ENCODE results near the gene DCDC2. TPM values are rescaled to one million over a fixed set of nuclear protein-coding genes. Genes with fewer than 3 reads are reported as not detected.
"Not testable (repeated sequence)": the region's sequence is repeated elsewhere in the genome, so short reads cannot be mapped to it uniquely, and the experiment has no call there.

DCDC2 gene
- total and polyA plus RNA-seq, 3 experiments from 2014 or later: not detected

DNA sequence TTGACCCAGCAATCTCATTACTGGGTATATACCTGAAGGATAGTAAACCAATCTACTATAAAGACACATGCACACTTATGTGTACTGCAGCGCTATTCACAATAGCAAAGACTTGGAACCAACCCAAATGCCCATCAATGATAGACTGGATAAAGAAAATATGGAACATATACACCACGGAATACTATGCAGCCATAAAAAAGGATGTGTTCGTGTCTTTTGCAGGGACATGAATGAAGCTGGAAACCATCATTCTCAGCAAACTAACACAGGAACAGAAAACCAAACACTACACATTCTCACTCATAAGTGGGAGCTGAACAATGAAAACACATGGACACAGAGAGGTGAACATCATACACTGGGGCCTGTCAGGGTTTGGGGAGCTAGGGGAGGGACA, 153.7 kb downstream of the DCDC2 start:
- H3K27me3 ChIP-seq (ENCODE audit: insufficient read depth, low read length, poor library complexity, severe bottlenecking); H3K4me3 ChIP-seq (ENCODE audit: low read length); CTCF ChIA-PET; DNase-seq; H3K9me3 Mint-ChIP-seq; H3K4me3 Mint-ChIP-seq; H3K36me3 Mint-ChIP-seq; H3K4me1 Mint-ChIP-seq; H3K27ac ChIP-seq (ENCODE audit: low read depth, low read length); POLR2A ChIA-PET; H3K4me1 ChIP-seq (ENCODE audit: insufficient read depth, low read length); H3K9me3 ChIP-seq (ENCODE audit: low read length); H3K27ac Mint-ChIP-seq; H3K36me3 ChIP-seq (ENCODE audit: insufficient read depth, low read length): not testable (repeated sequence)
- H3K27me3 Mint-ChIP-seq: peaks cover 3 to 11% of the 10 kb centered on the region in 2 donors

DNA sequence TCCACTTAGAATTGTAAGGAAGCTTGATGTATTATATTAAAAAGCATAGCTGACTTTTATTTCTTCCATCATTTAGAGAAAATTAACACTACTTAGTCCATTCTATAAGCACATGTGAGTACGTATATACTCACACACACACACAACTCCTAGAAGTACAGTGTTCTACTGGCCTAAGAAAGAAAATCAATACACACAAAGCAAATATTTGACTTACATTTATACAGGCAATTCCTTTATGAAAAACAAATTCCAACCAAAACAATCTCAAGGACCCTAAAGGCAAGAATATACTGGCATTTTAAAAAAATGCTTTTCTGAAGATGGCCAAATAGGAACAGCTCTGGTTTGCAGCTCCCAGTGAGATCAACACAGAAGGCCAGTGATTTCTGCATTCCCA, 160.0 kb downstream of the DCDC2 start:
- no peaks in the 10 kb centered on the region for H3K4me1 ChIP-seq (ENCODE audit: insufficient read depth, low read length)
- H3K4me3 ChIP-seq (ENCODE audit: low read length): no peak overlapping the region
- no peaks in the 10 kb centered on the region for H3K27me3 ChIP-seq (ENCODE audit: insufficient read depth, low read length, poor library complexity, severe bottlenecking)
- Mint-ChIP-seq H3K4me1 (no peaks in the 10 kb centered on the region), H3K27me3 (peaks cover 8 to 22% of the 10 kb centered on the region in 2 donors), H3K4me3 (no peak overlapping the region), H3K9me3 (no peaks in the 10 kb centered on the region), H3K36me3 (no peaks in the 10 kb centered on the region), H3K27ac (no peak overlapping the region)
- no peaks in the 10 kb centered on the region for H3K9me3 ChIP-seq (ENCODE audit: low read length)
- no peak for DNase-seq
- POLR2A ChIA-PET: no interaction called here
- H3K36me3 ChIP-seq (ENCODE audit: insufficient read depth, low read length): no peaks in the 10 kb centered on the region
- CTCF ChIA-PET: no interaction called here
- no peak overlapping the region for H3K27ac ChIP-seq (ENCODE audit: low read depth, low read length)

DNA sequence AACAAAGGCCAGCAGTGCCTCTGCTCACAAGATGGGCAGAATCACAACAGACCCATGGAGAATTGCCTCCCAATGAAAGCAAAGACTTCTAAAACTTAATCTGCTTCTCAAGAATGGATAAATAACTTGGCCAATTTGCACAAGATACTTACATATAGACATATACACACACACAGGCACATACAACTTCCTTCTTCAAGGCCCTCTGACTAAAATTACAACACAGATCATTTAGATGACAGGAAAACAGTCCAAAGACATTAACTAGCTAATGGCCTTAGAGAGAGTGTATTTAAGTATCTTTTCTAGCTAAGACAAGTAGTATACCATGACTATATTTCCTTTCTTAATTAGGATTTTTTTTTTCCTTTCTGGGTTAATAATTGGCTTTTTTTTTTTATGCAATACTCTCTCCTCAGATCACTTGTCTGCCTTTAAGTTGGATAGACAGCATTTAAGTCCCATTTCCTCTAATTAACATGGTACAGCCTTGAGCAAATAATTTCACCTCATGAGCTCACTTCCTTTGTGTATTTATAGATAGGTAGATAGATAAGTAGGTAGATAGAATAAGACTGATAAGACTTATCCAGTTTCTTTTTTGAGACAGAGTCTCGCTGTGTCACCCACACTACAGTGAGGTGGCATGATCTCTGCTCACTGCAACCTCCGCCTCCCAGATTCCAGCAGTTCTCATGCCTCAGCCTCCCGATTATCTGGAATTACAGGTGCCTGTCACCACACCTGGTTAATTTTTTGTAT, 161.8 kb downstream of the DCDC2 start:
- Histone ChIP-seq H3K9me3 (ENCODE audit: low read length) (no peaks in the 10 kb centered on the region), H3K4me3 (ENCODE audit: low read length) (no peak overlapping the region), H3K27me3 (ENCODE audit: insufficient read depth, low read length, poor library complexity, severe bottlenecking) (no peaks in the 10 kb centered on the region), H3K27ac (ENCODE audit: low read depth, low read length) (no peak overlapping the region), H3K4me1 (ENCODE audit: insufficient read depth, low read length) (no peaks in the 10 kb centered on the region), H3K36me3 (ENCODE audit: insufficient read depth, low read length) (no peaks in the 10 kb centered on the region)
- Mint-ChIP-seq H3K27me3 (peaks cover 7 to 22% of the 10 kb centered on the region in 2 donors), H3K27ac (no peak overlapping the region), H3K9me3 (no peaks in the 10 kb centered on the region), H3K4me1 (no peaks in the 10 kb centered on the region), H3K36me3 (no peaks in the 10 kb centered on the region), H3K4me3 (no peak overlapping the region)
- POLR2A ChIA-PET: no interaction called here
- CTCF ChIA-PET: no interaction called here
- DNase-seq: no peak

DNA sequence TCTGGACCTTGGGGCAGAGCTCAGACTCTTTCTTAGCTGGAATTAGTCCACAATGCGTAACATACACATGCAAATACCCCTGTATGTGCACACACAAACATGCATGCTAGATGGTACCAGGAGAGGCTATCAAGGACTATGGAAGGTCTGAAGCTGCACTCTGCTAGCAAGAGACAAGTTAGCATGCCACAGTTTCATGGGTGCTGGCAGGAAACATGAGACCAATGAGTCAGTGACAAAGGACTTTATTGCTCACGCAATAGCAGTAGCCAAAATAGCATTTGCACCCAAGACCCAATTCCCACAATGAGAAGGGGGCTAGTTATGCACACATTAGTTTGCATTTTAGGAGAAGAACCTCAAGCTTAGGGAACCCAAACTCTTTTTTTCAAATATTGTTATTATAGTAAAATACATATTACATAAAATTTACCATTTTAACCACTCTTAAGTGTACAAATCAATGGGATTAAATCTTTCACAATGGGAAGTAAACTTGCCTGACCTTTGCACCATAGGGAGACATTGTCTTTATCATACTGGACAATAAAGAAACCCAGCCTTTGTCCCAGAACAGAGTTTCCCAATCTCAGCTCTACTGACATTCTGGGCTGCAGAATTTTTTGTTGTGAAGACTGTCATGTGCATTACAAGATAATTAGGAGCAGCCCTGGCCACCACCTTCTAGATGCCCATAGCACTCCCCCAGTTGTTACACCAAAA, 162.7 kb downstream of the DCDC2 start:
- H3K27ac Mint-ChIP-seq: no peak overlapping the region
- CTCF ChIA-PET: no interaction called here
- no peaks in the 10 kb centered on the region for H3K4me1 ChIP-seq (ENCODE audit: insufficient read depth, low read length)
- H3K36me3 ChIP-seq (ENCODE audit: insufficient read depth, low read length): no peaks in the 10 kb centered on the region
- no peak overlapping the region for H3K4me3 Mint-ChIP-seq
- H3K27ac ChIP-seq (ENCODE audit: low read depth, low read length): no peak overlapping the region
- H3K9me3 Mint-ChIP-seq: no peaks in the 10 kb centered on the region
- POLR2A ChIA-PET: no interaction called here
- no peak overlapping the region for H3K4me3 ChIP-seq (ENCODE audit: low read length)
- peaks cover 9 to 19% of the 10 kb centered on the region in 2 donors for H3K27me3 Mint-ChIP-seq
- H3K9me3 ChIP-seq (ENCODE audit: low read length): no peaks in the 10 kb centered on the region
- no peaks in the 10 kb centered on the region for H3K36me3 Mint-ChIP-seq
- no peaks in the 10 kb centered on the region for H3K4me1 Mint-ChIP-seq
- no peak for DNase-seq
- no peaks in the 10 kb centered on the region for H3K27me3 ChIP-seq (ENCODE audit: insufficient read depth, low read length, poor library complexity, severe bottlenecking)

DNA sequence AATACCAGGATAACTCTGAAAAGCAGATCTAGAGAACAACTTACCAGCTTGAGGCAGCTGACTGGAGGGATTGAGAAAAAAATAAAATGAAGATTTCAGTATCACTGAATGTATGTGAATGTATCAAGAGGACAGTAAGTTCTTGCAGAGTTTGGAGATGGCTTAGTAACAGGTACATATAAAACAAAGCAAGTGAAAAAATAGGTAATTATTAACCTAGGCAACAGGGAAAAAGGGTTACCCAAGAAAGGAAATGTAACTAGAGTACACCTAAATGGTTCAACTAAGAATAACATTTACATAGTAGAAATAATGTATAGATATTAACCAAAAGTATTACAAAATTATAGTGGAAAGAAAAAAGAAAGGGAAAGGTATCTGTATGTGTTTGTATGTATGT, 164.5 kb downstream of the DCDC2 start:
- H3K9me3 Mint-ChIP-seq: no peaks in the 10 kb centered on the region
- Histone ChIP-seq H3K36me3 (ENCODE audit: insufficient read depth, low read length) (no peaks in the 10 kb centered on the region), H3K27me3 (ENCODE audit: insufficient read depth, low read length, poor library complexity, severe bottlenecking) (no peaks in the 10 kb centered on the region), H3K4me3 (ENCODE audit: low read length) (no peak overlapping the region), H3K27ac (ENCODE audit: low read depth, low read length) (no peak overlapping the region), H3K9me3 (ENCODE audit: low read length) (no peaks in the 10 kb centered on the region), H3K4me1 (ENCODE audit: insufficient read depth, low read length) (no peaks in the 10 kb centered on the region)
- no peak overlapping the region for H3K27ac Mint-ChIP-seq
- no peak overlapping the region for H3K4me3 Mint-ChIP-seq
- CTCF ChIA-PET: no interaction called here
- H3K27me3 Mint-ChIP-seq: peaks cover 9 to 25% of the 10 kb centered on the region in 2 donors
- no peaks in the 10 kb centered on the region for H3K4me1 Mint-ChIP-seq
- H3K36me3 Mint-ChIP-seq: no peaks in the 10 kb centered on the region
- no peak for DNase-seq
- POLR2A ChIA-PET: no interaction called here

DNA sequence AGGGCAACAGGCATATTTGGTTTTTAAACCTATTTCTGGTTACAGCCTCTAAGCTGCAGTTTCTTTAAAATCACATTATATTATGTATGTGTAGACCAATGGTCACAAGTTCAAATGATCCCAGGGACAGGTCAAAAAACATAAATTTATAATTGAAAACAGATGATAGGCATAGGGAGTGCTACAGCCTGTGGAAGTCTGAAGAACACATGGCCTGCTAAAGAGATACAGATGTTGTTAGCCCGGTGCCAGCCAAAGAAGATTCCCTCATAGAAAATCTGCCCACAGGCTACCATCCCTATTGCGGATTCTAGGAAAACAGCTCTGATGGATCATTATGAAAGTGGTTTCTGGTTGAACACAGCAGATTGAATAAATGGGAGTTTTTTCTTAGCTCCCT, 166.5 kb downstream of the DCDC2 start:
- no peaks in the 10 kb centered on the region for H3K9me3 Mint-ChIP-seq
- no peaks in the 10 kb centered on the region for H3K36me3 Mint-ChIP-seq
- H3K4me3 Mint-ChIP-seq: no peak overlapping the region
- no peaks in the 10 kb centered on the region for H3K4me1 Mint-ChIP-seq
- H3K4me3 ChIP-seq (ENCODE audit: low read length): no peak overlapping the region
- no peaks in the 10 kb centered on the region for H3K36me3 ChIP-seq (ENCODE audit: insufficient read depth, low read length)
- no peaks in the 10 kb centered on the region for H3K9me3 ChIP-seq (ENCODE audit: low read length)
- ChIA-PET CTCF (no interaction called here), POLR2A (no interaction called here)
- DNase-seq: no peak
- H3K27ac ChIP-seq (ENCODE audit: low read depth, low read length): no peak overlapping the region
- no peak overlapping the region for H3K27ac Mint-ChIP-seq
- H3K27me3 ChIP-seq (ENCODE audit: insufficient read depth, low read length, poor library complexity, severe bottlenecking): no peaks in the 10 kb centered on the region
- no peaks in the 10 kb centered on the region for H3K4me1 ChIP-seq (ENCODE audit: insufficient read depth, low read length)
- peaks cover 4 to 24% of the 10 kb centered on the region in 2 donors for H3K27me3 Mint-ChIP-seq

DNA sequence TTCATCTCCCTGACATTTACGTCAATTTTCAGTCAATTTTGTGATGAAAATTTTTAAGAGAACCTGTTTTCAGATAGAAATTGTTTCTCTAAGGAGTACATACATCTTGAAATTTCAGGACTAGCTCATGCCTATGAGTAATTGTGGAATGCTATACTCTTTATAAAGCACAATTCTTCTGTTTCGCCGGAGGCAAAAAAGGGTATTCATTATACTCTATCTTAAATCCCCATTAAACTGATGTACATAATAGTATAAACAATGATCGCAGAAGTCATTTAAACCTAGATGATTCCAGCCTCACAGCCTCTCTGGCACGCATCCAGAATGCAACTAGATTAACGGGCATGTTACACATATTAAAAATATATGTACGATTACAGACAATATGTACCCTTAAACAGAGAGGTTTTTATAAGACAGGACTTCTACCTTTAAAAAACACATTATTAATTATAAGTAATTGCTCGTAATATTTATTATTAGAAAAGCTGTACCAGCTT, 169.2 kb downstream of the DCDC2 start:
- Mint-ChIP-seq H3K9me3 (no peaks in the 10 kb centered on the region), H3K27me3 (peaks cover 4 to 17% of the 10 kb centered on the region in 2 donors)

DNA sequence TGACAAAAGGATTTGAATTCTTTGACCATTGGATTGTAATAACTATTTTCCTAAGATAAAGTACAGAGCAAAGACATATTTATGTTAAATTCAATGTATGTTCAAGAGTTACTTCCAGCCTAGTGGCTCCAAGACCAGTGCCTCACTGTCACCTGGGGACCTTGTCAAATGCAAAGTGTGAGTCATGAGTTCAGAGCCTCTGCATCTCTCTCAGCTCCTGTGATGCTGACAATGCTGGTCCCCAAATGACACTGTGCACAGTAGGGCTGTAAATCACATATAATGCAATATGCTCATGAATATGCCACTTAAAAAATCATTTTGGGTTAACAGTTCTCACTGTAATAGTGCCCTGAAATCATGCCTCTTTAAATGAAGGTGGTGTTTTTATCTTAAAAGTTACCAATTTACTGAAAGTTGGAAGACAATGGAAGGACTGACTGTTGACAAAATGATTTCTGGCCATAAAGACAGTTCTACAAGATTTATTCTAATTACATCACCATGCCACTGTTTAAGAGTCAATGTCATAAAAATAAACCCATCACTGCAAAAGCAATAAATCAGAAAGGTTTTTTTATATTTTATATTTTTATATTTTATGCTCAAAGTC, 169.8 kb downstream of the DCDC2 start:
- CTCF ChIA-PET: no interaction called here
- no peak overlapping the region for H3K4me3 ChIP-seq (ENCODE audit: low read length)
- DNase-seq: no peak
- Mint-ChIP-seq H3K27me3 (peaks cover 4 to 17% of the 10 kb centered on the region in 2 donors), H3K4me1 (no peaks in the 10 kb centered on the region), H3K4me3 (no peak overlapping the region), H3K9me3 (no peaks in the 10 kb centered on the region), H3K27ac (no peak overlapping the region), H3K36me3 (no peaks in the 10 kb centered on the region)
- no peaks in the 10 kb centered on the region for H3K9me3 ChIP-seq (ENCODE audit: low read length)
- H3K27ac ChIP-seq (ENCODE audit: low read depth, low read length): no peak overlapping the region
- no peaks in the 10 kb centered on the region for H3K27me3 ChIP-seq (ENCODE audit: insufficient read depth, low read length, poor library complexity, severe bottlenecking)
- POLR2A ChIA-PET: no interaction called here
- no peaks in the 10 kb centered on the region for H3K36me3 ChIP-seq (ENCODE audit: insufficient read depth, low read length)
- no peaks in the 10 kb centered on the region for H3K4me1 ChIP-seq (ENCODE audit: insufficient read depth, low read length)

More for the DNA sequence above, 169.2 kb downstream of the DCDC2 start:
- H3K27me3 ChIP-seq (ENCODE audit: insufficient read depth, low read length, poor library complexity, severe bottlenecking): no peaks in the 10 kb centered on the region
- H3K4me1 ChIP-seq (ENCODE audit: insufficient read depth, low read length): no peaks in the 10 kb centered on the region
- Mint-ChIP-seq H3K36me3 (no peaks in the 10 kb centered on the region), H3K4me1 (no peaks in the 10 kb centered on the region), H3K4me3 (no peak overlapping the region), H3K27ac (no peak overlapping the region)
- POLR2A ChIA-PET: no interaction called here
- CTCF ChIA-PET: no interaction called here
- H3K36me3 ChIP-seq (ENCODE audit: insufficient read depth, low read length): no peaks in the 10 kb centered on the region
- no peak for DNase-seq
- H3K9me3 ChIP-seq (ENCODE audit: low read length): no peaks in the 10 kb centered on the region
- H3K4me3 ChIP-seq (ENCODE audit: low read length): no peak overlapping the region
- H3K27ac ChIP-seq (ENCODE audit: low read depth, low read length): no peak overlapping the region
